ENCODE measurements around the gene S100A6.

Gene S100A6

DNA sequence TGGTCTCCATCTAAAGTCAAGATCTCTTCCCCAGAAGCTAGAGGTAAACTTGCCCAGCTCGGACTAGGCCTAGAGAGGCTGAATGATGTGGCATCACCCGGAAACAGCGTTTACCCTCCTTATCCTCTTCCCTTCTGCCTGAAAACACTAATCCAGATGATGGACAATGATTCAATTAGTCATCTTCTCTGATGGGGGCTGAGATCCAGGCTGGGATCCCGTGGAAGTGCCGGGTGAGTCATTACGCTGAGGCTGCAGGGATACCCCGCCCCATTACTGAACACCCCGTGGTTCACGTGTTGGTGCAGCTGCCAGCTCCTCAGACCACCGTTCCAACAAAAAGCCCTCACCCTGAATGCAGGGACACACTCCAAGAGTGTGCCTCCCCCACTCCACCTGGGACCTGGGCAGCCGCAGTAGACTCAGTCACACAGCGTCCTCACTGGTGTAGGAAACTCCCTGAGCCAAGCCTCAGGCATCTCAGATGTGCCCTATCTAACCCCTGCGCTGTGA lies 2.0 kb downstream of the S100A6 start:
- Histone ChIP-seq H3K4me3 (ENCODE audit: low read depth in 1 of 2, low read length in 2 of 2) (no peak overlapping the region), H3K79me2 (ENCODE audit: insufficient read depth, low read length) (no peaks in the 10 kb centered on the region), H3K9ac (ENCODE audit: low read depth, low read length) (no peak overlapping the region), H3K36me3 (ENCODE audit: insufficient read depth, low read length) (no peaks in the 10 kb centered on the region), H3K27ac (ENCODE audit: low read length) (no peak overlapping the region), H4K20me1 (ENCODE audit: insufficient read depth, low read length) (no peaks in the 10 kb centered on the region), H3K9me3 (ENCODE audit: insufficient read depth, low read length, severe bottlenecking) (no peaks in the 10 kb centered on the region), H3K4me2 (ENCODE audit: insufficient read depth, low read length) (no peak overlapping the region), H3K4me1 (ENCODE audit: insufficient read depth, low read length) (peaks cover 13% of the 10 kb centered on the region), H2AFZ (ENCODE audit: low read depth, low read length) (no peak overlapping the region), H3K27me3 (ENCODE audit: insufficient read depth, low read length, poor library complexity) (peaks cover 2% of the 10 kb centered on the region)
- TF ChIP-seq, protein P1, sequence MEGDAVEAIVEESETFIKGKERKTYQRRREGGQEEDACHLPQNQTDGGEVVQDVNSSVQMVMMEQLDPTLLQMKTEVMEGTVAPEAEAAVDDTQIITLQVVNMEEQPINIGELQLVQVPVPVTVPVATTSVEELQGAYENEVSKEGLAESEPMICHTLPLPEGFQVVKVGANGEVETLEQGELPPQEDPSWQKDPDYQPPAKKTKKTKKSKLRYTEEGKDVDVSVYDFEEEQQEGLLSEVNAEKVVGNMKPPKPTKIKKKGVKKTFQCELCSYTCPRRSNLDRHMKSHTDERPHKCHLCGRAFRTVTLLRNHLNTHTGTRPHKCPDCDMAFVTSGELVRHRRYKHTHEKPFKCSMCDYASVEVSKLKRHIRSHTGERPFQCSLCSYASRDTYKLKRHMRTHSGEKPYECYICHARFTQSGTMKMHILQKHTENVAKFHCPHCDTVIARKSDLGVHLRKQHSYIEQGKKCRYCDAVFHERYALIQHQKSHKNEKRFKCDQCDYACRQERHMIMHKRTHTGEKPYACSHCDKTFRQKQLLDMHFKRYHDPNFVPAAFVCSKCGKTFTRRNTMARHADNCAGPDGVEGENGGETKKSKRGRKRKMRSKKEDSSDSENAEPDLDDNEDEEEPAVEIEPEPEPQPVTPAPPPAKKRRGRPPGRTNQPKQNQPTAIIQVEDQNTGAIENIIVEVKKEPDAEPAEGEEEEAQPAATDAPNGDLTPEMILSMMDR (IDR thresholded peaks at IDR 0.05; ENCODE audit: borderline replicate concordance, extremely low read depth, low read length, poor library complexity, severe bottlenecking), result no peak
- TF ChIP-seq EZH2 (IDR thresholded peaks at IDR 0.05; ENCODE audit: borderline replicate concordance, low read depth, low read length, severe bottlenecking), result no peak
- DNase-seq (no peak), ATAC-seq (ENCODE audit: insufficient read depth, low read depth) (no peak)

DNA sequence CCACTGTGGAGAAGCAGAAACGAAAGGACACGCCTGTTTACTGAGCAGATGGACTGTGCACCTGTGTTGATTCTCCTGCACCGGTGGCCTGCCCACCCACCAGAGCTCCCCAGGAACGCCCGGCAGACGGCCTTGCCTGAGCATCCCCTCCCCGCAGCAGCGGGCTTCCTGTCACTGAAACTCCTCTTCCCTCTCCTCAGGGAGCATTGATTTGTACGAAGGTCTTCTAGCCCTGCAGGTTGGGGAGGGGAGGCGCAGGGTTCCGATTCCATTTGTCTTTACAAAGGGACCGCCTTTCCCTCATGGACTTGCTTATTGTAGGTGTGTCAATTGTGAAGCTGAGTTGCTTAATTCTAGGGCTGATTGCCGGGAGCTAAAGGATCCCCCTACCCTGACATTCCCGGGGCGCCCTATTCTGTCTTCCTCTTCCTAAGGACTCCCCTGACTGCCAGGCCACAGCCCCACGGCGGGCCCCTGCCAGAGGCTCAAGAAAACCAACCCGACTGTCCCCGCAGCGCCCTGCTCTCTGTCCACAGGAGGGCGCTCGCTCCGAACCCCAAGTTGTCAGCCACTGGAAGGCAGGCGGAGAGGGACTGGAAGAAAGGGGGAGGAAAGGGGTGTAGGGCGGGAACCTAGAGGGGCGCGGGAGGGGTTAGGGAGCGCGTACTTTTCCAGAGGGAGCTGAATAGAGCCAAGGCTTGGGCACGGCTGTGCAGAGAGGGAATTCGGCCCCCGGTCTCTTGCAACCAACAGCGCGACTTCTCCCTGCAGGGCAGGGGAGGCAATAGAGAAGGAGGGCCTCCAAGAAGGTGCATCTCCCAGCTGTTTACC lies 2.8 kb downstream of the S100A6 start:
- H3K4me3 ChIP-seq (ENCODE audit: low read depth in 1 of 2, low read length in 2 of 2), result no peak overlapping the region
- DNase-seq (no peak), ATAC-seq (ENCODE audit: insufficient read depth, low read depth) (no peak)
- no peaks in the 10 kb centered on the region for H4K20me1 ChIP-seq (ENCODE audit: insufficient read depth, low read length)
- H3K27me3 ChIP-seq (ENCODE audit: insufficient read depth, low read length, poor library complexity), result peaks cover 2% of the 10 kb centered on the region
- no peak overlapping the region for H3K9ac ChIP-seq (ENCODE audit: low read depth, low read length)
- H3K9me3 ChIP-seq (ENCODE audit: insufficient read depth, low read length, severe bottlenecking), result no peaks in the 10 kb centered on the region
- H3K4me2 ChIP-seq (ENCODE audit: insufficient read depth, low read length), result no peak overlapping the region
- TF ChIP-seq, protein P1 (IDR thresholded peaks at IDR 0.05; ENCODE audit: borderline replicate concordance, extremely low read depth, low read length, poor library complexity, severe bottlenecking), result peak; percentile 14
- no peak for TF ChIP-seq EZH2 (IDR thresholded peaks at IDR 0.05; ENCODE audit: borderline replicate concordance, low read depth, low read length, severe bottlenecking)
- H2AFZ ChIP-seq (ENCODE audit: low read depth, low read length), result no peak overlapping the region
- no peaks in the 10 kb centered on the region for H3K79me2 ChIP-seq (ENCODE audit: insufficient read depth, low read length)
- H3K27ac ChIP-seq (ENCODE audit: low read length), result no peak overlapping the region
- peaks cover 13% of the 10 kb centered on the region for H3K4me1 ChIP-seq (ENCODE audit: insufficient read depth, low read length)
- no peaks in the 10 kb centered on the region for H3K36me3 ChIP-seq (ENCODE audit: insufficient read depth, low read length)

DNA sequence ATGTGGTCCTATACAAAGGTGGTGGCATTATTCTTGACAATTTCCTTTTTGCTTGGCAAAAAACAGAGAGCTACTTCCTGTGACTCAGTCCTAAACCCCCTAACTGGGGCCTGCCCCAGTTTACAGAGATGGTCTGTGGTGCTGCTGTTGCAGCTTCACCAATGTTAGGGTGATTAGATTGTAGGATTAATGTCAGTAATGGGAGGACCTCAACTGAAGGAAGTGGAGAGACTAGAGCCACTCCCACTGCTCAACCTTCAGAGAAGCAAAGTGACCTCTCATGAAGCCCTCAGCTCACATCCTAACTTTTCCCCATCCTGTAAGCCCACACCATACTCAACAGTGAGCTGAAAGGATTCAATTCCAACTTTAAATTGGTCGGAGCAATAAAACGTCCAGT lies 3.6 kb downstream of the S100A6 start:
- Histone ChIP-seq H3K4me3 (ENCODE audit: low read depth in 1 of 2, low read length in 2 of 2) (no peak overlapping the region), H3K9me3 (ENCODE audit: insufficient read depth, low read length, severe bottlenecking) (no peaks in the 10 kb centered on the region), H3K36me3 (ENCODE audit: insufficient read depth, low read length) (no peaks in the 10 kb centered on the region), H3K9ac (ENCODE audit: low read depth, low read length) (no peak overlapping the region), H2AFZ (ENCODE audit: low read depth, low read length) (peak overlapping the region; percentile 38), H3K79me2 (ENCODE audit: insufficient read depth, low read length) (no peaks in the 10 kb centered on the region), H3K4me2 (ENCODE audit: insufficient read depth, low read length) (no peak overlapping the region), H3K27ac (ENCODE audit: low read length) (no peak overlapping the region; the same call in 1 of the 2 replicates), H3K4me1 (ENCODE audit: insufficient read depth, low read length) (peaks cover 13% of the 10 kb centered on the region), H3K27me3 (ENCODE audit: insufficient read depth, low read length, poor library complexity) (peaks cover 2% of the 10 kb centered on the region), H4K20me1 (ENCODE audit: insufficient read depth, low read length) (no peaks in the 10 kb centered on the region)
- TF ChIP-seq EZH2 (IDR thresholded peaks at IDR 0.05; ENCODE audit: borderline replicate concordance, low read depth, low read length, severe bottlenecking), result no peak
- TF ChIP-seq, protein P1 (IDR thresholded peaks at IDR 0.05; ENCODE audit: borderline replicate concordance, extremely low read depth, low read length, poor library complexity, severe bottlenecking), result no peak
- peak; percentile 83 for ATAC-seq (ENCODE audit: insufficient read depth, low read depth)
- DNase-seq, result peak; percentile 37

Measured in DND-41 (cell line).